Measurements from ENCODE around the gene PAQR9.
"Not testable (repeated sequence)": the region's sequence is repeated elsewhere in the genome, so short reads cannot be mapped to it uniquely, and the experiment has no call there.

The PAQR9 gene, protein sequence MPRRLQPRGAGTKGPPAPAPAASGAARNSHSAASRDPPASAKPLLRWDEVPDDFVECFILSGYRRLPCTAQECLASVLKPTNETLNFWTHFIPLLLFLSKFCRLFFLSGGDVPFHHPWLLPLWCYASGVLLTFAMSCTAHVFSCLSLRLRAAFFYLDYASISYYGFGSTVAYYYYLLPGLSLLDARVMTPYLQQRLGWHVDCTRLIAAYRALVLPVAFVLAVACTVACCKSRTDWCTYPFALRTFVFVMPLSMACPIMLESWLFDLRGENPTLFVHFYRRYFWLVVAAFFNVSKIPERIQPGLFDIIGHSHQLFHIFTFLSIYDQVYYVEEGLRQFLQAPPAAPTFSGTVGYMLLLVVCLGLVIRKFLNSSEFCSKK

DNA sequence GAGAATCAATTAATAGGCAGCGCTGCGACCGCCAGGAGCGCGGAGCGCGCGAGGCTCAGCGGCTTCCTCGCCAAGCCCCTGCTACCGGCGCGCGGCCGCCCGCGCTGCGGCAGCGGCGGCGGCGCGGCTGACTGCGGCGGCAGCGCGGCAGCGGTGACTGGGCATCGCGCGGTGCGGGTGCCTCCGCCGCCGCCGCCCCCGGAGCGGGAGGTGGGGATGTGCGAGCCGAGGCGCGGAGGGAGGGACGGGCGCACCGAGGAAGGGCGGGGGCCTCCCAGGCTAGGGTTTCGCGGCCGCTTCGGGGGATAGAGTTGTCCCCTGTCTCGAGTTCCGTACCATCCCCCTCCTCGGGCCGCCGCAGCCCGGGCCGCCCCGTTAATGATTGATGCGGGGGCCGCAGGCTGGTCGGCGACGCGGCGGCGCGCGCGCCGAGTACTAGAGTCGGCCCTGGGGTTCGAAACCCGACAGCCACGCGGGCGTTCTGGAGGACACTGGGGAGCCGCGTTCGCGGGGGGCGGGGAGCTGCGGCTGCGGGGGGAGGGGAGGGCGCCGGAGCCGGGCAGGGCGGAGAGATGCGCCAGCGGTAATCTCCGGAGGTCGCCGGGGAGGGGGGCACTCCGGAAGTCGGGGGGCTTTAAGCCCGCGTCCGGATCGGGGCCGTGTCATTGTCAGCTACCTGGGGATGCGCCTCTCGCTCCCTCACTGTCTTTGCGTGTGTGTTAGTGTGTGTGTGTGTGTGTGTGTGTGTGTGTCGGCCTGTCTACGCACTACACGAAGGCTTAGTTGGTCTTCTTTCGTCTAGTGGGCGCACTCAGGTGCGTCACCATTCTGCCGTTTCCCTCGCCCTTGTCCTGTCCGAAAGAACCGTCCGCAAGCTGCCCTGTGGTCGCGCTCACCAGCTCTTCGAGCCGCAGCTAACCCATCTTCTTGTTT lies at the start of gene PAQR9:
Gene PAQR9 (minus strand): TSS at position 159 of the 933 bp plus-strand sequence. CDS start 338 bp downstream, outside the sequence.
- peak; percentile 56 for DNase-seq

DNA sequence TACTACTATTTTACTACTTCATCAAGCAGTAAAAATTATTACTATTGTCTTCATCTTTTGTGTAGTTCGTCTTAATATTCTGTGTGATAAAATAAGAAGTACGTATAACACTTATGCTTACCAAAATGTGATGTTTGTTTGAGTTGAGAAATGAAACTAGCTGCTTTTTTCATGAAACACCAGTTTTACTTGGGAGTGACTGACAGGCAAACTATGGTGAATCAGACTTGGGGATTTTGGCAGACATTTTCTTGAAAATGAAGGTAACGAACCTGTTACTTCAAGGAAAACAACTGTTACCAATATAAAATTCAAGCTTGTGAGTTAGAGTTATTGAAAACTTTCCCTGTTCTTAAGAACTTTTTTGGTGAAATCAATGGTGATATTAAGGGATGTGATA lies 48.2 kb upstream of the PAQR9 start:
- DNase-seq: no peak

DNA sequence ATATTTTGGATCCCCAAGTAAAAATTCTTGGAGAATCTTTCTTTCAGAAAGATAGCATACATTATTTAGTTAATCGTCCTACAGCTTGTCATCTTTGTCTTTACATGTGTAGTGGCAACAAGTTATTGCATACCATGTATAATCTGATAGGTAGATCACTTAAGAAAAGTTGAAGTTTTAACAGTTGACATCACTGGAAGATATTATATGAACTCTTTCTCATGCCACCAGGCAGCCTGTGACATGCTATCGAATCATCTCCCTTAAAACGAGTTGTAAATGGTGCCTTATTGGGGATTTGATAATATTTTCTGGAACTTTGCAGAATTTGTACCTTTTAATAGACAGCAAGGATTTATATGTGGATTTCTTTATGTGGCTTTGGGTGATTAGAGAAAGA lies 46.5 kb upstream of the PAQR9 start:
- DNase-seq: no peak

DNA sequence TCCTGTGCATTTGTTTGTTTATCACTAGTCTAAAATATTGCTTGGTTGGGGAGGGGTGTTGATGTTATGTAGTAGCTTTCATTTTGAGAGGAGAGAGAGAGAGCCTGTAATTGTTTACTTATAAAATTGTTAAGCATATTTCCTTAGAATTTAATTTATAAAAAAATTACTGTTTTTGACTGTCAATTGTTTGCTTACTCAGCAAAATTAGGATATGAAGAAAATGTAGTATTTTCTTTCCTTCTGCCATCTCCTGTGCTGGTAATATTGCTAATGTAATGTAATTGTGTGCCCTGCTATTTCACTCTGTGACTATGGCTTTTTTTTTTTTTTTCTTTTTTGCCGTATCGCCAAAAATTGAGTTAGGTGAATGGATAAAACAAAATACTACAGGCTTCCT lies 41.3 kb upstream of the PAQR9 start:
- DNase-seq: no peak

DNA sequence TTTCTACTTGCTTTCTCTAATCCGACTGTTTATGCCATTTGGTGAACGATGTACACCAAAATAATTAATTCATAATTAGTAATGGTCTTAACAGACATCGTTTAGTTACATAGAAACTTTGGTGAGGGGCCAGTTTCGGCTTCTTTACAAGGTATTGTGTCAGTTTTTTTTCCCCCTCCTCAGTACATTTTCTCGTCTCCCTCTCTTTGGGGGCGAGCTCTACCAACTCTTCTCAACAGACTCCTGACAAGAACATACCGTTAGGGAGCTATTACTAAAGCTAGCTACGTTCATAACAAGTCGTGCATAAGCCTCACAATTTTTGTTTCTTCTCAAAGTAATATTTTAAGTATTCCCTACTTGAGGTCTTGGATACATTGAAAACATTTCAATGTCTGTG lies 39.3 kb upstream of the PAQR9 start:
- DNase-seq: no peak

GRCh38 chr3:143002083-143002712 lies 38.7 kb upstream of the PAQR9 start:
- peak; percentile 10 for DNase-seq

DNA sequence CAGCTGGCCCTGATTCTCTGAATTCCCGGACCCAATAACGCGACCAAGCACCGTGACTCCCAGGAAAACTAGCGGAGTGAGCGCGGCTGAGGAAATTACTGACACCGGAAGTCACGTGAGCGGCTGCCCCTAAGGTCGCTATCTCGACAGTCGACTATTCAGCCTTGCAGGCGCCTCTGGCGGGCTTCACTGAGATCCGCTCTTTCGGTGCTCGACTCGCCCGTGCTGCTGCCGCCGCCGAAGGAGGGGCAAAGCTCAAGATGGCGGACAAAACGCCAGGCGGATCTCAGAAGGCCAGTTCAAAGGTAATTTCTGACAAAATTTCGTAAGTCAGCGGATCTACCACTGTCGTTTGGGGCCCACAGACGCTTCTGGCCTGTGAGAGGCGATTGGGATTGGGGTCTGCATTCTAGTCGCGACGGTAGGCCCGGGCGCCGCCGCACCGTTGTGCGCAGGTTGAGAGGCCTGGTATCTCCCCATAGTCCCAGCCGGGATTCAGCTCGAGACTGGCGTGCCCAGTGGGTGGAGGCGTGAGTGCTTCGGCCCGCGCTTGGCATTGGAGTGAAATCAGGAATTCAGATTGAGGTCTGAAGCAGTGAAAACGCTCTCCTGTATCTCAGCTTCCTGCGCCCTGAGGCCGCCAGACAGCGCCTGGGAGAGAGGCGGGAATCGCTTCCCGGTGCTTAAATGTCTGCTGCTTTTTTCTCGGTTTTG lies 38.1 kb upstream of the PAQR9 start, which contains the start of gene U2SURP:
Gene U2SURP (plus strand): TSS at position 202 of the 714 bp plus-strand sequence. CDS start 59 bp downstream, at position 261.
- DNase-seq: peak; percentile 100

- no peak for DNase-seq
Observed at GRCh38 chr3:143001034-143001368, 37.5 kb upstream of the PAQR9 start.

GRCh38 chr3:143000528-143000927 lies 37.1 kb upstream of the PAQR9 start:
- DNase-seq: no peak

DNA sequence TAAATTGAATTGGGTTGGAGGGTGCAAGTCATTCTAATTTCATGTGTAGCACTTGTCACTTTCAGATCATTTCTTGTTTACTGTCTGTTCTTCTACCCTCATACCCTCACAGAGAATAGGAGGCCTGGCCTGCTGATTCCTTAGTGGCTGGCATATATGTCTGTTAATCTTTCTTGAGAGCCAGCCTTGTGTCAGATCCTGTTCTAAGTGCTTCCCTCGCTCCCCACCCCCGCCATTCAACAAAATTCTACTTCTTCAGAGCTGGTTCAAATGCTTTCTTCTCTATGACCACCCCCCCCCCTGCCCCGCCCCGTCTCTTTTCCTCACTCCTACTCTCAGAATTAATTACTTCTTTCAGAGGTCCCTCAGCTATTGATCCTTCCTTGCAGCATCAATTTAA lies 36.4 kb upstream of the PAQR9 start:
- DNase-seq: no peak

GRCh38 chr3:142998439-142998838 lies 35.0 kb upstream of the PAQR9 start:
- no peak for DNase-seq

GRCh38 chr3:142997330-142997729 lies 33.9 kb upstream of the PAQR9 start:
- no peak for DNase-seq

DNA sequence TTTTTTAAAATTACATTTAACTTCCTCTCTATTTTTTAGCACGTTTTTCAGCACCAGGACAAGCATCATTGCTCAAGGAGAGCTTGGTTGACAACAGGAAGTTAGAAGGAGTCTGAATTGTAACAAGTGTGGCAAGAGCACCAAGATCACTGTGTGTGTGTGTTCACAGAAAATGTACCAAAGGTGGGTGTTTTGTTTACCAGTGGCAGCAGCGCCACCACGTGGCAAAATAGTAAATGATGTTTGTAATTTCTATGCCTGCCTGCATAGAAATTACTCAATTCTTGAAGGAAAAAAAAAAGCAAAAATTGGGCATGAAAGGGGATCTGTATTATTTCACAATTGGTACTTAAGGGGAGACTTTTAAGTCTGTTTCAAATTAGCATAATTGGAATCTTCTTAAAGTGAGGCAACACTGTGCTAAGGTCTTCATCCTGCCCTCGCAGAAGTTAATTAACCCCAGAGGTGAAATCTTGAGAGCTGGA lies 30.5 kb upstream of the PAQR9 start:
- DNase-seq: peak; percentile 82

DNA sequence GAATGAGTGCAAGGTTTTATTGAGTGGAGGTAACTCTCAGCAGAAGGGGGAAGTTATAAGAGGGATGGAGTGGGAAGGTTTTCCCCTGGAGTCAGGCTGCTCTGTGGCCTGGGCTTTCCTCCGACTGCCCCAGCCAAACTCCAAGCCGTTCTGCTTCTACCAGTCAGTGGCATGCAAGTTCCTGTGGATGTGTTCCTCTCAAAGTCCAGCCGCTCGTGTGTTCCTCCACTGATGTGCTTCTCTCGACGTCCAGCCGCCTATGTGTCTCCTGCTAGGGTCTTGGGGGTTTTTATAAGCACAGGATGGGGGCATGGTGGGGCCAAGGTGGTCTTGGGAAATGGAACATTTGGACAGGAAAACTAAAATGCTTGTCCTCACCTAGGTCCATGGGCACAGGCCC lies 28.8 kb upstream of the PAQR9 start:
- DNase-seq: no peak

DNA sequence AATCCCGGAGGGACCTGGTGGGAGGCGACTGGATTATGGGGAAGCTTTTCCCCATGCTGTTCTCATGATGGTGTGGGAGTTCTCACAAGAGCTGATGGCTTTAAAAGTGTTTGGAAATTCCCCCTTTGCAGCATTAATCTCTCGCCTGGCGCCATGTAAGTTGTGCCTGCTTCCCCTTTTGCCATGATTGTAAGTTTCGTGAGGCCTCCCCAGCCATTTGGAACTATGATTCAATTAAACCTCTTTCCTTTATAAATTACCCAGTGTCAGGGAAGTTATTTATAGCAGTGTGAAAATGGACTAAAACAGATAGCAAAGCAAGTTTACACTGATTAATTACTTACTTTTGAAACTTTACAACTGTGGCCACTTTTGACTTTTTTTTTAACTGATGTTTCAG lies 27.2 kb upstream of the PAQR9 start:
- no peak for DNase-seq

DNA sequence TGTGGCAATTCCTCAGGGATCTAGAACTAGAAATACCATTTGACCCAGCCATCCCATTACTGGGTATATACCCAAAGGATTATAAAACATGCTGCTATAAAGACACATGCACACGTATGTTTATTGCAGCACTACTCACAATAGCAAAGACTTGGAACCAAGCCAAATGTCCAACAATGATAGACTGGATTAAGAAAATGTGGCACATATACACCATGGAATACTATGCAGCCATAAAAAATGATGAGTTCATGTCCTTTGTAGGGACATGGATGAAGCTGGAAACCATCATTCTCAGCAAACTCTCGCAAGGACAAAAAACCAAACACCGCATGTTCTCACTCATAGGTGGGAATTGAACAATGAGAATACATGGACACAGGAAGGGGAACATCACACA lies 25.4 kb upstream of the PAQR9 start:
- not testable (repeated sequence) for DNase-seq

- not testable (repeated sequence) for DNase-seq
Observed at GRCh38 chr3:142988221-142988620, 24.7 kb upstream of the PAQR9 start.

GRCh38 chr3:142987707-142988106 lies 24.2 kb upstream of the PAQR9 start:
- DNase-seq: no peak

DNA sequence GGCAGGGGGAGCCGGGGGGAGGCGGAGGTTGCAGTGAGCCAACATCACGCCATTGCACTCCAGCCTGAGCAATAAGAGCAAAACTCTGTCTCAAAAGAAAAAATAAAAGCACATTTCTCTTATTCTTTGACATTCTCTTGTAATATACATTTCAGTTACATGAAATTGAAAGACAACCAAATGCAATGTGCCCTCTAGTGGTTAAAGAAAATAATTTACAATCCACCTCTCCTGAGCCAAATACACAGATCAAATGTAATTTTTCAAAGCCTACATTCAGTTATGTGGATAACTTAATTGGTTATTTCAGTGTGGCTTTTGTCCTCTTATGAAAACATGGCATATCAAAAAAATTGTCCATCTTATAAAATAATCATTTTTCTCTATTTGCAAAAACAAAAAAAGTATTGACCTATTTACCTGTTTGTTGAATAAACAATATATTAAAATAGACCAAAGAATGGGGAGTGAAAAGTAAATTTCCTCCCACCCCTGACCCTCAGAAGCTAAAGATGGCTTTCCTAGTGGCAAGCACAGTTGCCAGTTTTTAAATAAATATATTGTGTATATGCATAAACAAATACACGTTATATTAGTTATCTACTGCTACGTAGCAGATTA lies 23.7 kb upstream of the PAQR9 start:
- peak; percentile 36 for DNase-seq

DNA sequence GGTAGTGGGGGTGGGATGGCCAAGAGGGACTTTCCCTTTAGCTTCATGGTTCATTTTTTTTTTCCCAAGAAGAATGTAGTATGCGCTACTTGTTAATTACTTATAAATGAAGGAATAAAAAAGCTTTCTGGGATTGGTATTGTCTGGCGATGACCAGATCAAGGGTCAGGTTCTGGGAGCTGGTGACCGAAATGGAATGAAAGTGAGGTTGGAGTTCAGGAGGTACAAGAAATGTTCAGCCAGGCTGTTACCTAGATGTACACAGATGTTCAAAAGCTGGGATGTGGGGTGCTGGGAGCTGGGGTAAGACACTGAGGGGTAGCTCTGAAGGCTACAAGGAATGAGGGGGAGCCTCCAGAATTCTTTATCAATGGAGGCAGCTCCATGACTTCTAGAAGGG lies 20.8 kb upstream of the PAQR9 start:
- no peak for DNase-seq

- no peak for DNase-seq
Observed at GRCh38 chr3:142983318-142983717, 19.8 kb upstream of the PAQR9 start.
